GM18520 (cell line): Measurements from ENCODE around the gene SLC25A1.
"Not testable (repeated sequence)": the region's sequence is repeated elsewhere in the genome, so short reads cannot be mapped to it uniquely, and the experiment has no call there.

ENCODE experiments used
- ATAC-seq: cut with Tn5 transposase; IDR thresholded peaks from one replicate; pipeline ENCODE4 v1.9.1; 2021; ENCODE audit not compliant: unreplicated experiment

SLC25A1 gene

DNA sequence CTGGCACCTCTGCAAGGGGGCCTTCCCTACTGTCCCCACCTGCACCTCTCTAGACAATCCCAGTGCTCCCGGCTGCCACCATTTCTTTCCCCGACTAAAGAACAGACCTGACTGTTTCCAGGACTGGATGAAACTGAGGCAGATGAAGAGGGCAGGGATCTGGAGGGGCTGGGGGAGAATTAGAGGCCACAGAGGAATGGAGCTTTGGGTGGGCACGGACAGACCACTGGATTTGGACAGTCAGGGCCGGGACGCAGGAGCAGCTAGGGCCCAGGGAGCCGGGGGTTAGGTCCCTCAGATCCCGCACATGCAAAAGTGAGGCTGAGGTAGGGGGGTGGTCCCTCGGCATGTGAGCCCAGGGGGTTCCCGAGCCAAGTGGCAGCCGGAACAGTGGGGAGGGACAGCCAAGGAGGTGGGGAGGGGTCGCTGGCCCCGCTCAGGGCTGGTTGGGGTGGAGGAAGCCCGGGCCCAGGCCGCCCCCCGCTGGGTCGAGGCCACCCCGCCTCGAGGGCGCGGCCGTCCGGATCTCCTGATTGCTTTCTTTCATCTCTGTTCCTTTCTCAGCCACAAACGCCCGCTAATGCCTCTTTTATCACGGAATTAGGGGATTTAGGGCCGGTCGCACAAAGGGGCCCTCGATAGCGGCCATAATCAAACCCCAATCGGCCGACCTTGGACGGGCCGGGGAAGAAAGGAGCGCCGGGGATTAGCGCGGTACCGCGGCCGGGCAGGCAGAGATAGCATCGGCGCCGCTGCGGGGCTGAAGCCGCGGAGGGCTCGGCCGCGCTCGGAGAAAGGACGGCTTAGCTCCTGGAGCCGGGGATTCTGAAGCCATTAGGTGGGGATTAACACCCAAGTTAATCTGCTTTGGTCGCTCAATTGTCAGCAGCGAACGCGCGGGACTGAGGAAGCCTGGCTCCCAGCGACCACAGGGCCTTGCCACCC is 9.3 kb downstream of the SLC25A1 start:
- ATAC-seq, result no peak

DNA sequence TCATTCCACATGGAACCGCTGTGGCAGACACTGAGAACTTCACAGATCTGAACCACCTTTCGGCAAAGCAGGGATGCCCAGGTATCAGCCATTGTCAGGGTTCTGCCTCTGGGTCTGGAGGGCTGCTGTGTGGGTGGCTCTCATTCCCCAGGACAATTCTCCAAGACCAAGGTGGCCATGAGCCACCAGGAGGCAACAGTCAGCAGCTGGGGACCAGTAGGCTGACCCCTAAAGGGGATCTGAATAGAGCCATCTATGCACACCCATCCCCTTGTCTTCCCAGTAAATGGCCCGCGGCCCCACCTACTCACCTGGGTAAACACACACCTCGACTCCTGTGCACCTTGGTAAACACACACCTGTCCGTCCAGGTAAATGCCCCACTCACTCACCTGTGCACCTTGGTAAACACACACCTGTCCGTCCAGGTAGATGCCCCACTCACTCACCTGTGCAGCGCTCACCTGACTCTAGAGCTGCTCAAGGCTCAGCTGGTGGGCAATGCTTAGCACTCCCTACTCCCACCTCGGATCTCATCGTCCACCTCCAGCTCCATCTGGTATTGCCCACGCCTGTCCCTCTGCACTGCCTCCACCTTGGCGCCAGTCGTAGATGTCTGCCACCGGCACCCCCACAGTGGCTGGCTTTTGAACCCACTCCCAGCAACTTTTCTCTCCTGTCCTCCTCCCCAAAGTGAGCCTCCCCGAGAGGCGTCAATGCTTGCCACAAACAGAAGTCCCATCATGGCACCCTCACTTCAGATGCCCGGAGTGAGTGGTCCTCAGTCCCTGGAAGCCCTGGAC is 10.2 kb downstream of the SLC25A1 start:
- no peak for ATAC-seq

GRCh38 chr22:19167106-19167869 is 11.2 kb downstream of the SLC25A1 start:
- no peak for ATAC-seq

DNA sequence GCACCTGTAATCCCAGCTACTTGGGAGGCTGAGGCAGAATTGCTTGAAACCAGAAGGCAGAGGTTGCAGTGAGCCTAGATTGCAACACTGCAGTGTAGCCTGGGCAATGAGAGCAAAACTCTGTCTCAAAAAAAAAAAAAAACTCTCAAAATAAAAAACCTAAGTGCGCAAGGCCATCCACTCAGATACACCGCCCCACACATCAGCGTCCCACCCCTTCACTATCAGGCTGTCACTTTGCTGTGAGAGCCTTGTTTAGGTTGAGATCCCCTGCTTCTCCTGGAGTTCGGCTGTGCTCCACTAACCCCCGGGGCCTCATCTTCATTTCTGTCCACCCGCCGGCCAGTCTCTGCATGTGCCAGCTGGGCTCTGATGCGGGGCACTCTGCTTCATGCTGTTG is 12.1 kb downstream of the SLC25A1 start:
- ATAC-seq, result no peak

DNA sequence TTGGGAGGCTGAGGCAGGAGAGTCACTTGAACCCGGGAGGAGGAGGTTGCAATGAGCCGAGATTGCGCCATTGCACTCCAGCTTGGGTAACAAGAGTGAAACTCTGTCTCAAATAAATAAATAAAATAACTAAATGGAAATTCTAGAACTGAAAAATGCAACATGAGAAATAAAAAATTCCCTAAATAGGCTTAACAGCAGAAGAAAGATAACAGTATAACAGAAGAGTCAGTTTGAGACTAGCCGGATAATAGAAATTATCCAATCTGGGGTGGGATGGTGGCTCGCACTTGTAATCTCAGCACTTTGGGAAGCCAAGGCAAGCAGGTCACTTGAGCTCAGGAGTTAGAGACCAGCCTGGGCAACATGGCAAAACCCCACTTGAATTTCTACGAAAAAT is 14.1 kb downstream of the SLC25A1 start:
- no peak for ATAC-seq

DNA sequence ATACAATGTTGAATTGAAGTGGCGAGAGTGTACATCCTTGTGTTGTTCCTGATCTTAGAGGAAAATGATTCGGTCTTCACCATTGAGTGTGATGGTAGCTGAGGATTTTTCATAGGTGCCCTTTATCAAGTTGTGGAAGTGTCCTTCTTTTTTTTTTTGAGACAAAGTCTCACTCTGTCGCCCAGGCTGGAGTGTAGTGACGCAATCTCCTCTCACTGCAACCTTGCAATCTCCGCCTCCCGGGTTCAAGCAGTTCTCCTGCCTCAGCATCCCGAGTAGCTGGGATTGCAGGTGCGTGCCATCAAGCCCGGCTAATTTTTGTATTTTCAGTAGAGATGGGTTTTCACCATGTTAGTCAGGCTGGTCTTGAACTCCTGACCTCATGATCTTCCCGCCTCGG is 19.9 kb downstream of the SLC25A1 start:
- not testable (repeated sequence) for ATAC-seq

DNA sequence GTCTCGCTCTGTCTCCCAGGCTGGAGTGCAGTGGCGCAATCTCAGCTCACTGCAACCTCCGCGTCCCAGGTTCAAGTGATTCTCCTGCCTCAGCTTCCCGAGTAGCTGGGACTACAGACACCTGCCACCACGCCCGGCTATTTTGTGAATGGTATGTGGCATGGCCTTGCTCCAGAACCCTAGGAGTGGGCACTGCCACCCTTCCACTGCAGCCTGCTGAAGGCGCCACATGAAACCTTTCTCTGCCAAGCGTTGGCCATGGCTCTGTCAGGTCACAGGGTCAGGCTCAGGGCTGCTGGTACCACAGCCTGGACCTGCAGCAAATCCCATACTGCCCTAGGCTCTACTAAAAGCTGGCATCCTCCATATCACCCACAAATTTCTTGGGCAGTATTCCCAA is 22.4 kb downstream of the SLC25A1 start:
- not testable (repeated sequence) for ATAC-seq

DNA sequence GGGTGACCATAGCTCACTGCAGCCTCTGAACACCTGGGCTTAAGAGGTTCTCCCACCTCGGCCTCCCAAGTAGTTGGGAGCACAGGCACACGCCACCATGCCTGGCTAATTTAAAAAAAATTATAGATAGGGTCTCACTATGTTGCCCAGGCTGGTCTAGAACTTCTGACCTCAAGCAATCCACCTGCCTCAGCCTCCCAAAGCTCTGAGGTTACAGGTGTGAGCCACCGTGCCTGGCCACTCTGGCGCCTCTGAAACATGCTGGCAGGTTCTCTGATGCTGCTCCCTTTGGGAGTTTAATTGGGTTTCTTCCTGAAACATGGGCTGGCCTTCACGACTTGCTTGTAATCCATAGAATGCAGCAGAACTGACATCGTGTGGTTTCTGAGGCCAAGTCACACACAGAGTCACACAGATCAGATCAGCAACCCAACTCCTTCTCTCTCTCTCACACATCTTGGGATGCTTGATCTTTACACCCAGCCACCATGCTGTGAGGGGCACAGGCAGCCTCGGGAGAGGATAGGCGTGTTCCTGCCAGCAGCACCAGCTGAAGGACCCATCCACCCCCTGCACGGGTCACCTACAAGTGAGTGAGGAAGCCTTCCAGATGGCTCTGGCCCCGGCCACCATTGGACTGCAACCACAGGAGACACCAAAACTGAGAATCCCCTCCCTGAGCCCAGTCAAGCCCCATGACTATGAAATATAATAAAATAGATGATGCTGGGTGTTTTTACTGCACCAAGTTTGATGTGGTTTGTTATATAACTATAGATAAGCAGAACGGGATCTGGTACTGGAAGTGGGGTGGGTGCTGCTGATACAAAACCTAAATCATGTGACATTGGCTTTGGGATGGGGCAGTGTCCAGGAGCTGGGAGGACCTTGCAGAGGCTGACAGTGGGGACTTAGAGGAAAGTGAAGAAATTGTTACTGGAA is 25.3 kb downstream of the SLC25A1 start:
- ATAC-seq, result no peak

- no peak for ATAC-seq
These were observed 27.0 kb downstream of the SLC25A1 start for GRCh38 chr22:19151329-19152191.

DNA sequence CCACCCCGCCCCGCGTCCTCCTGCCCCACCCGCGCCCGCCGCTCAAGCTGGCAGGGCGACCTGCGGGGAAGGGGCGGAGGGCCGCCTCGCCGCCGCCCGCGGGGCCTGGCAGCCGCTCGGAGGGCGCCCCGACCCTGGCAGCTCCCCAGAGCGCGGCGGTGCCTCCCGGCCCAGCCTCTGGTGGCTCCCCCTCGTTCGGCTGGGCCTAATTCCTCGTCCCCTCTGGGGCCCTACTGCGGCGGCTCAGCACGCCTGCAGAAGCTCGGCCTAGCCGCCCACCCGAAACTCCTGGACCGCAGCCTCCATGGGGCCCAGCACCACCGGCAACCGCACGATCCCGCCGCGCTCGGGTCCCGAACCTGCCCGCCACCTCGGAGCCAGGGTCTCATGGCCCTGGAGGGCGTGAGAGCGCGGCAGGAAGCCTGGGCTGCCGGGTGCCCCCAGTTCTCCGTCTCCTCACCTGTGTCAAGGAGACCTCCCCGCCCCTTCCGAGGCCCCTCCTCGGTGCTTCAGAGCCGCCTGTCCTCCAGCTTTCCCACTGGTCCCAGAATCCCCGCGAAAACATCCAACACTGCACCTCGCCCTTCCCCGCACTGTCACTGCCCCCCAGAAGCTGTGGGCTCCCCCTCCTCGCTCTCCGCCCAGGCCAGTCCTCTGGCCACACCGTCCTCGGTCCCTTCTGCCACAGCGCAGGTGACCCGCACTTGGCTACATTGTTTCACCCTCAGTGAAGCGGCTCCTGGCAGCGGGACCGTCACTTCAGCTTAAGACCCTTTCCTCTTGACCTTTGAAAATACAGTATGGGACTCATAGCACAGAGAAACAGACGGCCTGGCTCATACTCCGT is 27.8 kb downstream of the SLC25A1 start:
- no peak for ATAC-seq

- no peak for ATAC-seq
These were observed 28.5 kb downstream of the SLC25A1 start, which contains the start of gene GSC2 for GRCh38 chr22:19149991-19150390. TSS of gene GSC2 (minus strand) at chr22:19150292. CDS start at chr22:19150283, 9 bp downstream.

DNA sequence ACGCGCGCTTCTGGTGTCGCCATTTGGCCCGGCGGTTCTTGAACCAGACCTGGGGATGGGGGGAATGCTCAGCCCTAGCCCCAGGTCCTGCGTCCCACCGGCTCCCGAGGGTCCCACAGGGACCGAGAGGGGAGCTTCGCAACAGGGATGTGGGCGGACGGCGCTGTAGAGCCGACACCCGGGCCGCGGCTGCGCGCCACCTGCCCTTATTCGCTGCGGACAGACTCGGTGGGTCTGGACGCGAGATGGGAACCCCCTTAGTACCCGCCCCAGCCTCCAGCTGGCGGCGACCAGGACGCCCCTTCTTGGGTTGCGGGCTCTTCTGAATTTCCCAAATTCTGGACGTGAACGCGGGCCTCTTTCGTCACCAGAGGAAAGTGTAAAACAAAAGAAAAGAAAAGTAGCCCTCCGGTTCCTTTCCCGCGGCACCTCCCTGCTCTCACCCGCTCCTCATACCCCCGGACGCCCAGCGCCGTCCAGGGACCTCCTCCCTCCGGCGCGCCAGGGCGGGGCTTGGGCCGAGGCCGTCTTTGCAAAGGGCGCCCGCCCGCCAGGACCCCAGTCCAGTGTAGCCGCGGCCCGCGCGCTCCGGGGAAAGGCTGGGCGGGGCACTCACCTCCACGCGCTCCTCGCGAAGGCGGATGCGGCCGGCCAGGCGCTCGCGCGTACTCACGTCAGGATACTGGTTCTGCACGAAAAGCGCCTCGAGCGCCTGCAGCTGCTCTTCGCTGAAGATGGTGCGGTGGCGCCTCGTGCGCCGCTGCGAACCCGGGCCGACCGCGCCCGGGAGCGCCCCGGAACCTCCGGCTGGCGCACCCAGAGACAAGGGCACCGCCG is 29.3 kb downstream of the SLC25A1 start:
- no peak for ATAC-seq

DNA sequence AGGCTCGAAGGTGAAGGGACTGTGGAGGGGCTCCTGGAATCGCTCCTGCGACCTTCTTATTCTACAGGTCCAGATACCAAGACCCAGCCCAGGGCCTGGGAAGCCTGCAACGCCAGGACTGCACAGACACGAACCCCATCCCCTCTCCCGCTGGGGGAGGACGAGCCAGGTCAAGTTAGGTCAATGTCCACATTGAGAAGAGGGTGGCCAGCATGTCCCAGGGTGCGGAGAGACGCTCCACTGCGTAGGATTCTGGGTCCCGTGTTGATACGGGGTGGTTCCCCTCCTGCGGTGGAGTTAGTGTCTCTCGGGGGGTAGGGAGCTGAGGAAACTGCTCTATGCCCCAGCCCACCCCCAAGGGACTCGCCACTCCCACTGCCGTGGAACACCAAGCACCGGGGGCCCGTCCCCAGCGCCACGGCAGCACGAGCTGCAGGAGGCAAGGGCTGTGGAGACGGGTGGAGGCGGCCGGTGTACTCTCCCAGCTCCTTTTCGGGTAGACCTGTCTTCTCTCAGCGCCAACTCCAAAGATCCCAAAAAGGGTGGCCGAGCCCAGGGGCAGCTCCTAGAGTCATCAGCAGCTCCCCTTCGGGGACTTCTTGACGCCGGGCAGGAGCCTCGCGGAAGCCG is 30.0 kb downstream of the SLC25A1 start:
- no peak for ATAC-seq

DNA sequence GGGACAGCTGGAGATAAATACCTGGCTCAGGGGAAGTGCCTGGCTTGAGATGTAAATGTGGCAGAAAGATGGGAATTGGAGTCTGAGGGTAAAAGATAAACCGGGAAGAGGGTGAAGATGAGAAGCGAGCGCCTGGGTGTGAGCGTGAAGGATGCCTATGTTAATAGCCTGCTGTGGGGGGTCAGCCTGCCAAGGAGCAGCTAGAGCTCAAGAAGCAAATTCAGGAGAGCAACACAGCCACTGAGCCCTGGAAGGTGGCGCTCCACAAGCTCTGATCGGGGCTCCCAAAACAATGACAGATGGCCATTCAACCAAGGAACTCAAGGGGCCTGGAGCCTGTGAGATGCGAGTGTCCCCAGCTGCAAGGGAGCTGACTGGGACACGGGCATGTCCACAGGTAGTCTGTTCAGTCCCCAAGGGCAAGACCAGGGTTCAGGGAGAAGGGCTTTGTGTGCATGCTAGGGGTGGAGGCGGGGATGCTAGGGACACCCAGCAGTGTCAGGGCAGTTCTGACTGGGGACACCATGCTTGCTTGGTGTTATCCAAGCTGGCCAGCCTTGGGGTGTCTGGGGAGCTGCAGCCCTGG is 31.2 kb downstream of the SLC25A1 start:
- no peak for ATAC-seq

DNA sequence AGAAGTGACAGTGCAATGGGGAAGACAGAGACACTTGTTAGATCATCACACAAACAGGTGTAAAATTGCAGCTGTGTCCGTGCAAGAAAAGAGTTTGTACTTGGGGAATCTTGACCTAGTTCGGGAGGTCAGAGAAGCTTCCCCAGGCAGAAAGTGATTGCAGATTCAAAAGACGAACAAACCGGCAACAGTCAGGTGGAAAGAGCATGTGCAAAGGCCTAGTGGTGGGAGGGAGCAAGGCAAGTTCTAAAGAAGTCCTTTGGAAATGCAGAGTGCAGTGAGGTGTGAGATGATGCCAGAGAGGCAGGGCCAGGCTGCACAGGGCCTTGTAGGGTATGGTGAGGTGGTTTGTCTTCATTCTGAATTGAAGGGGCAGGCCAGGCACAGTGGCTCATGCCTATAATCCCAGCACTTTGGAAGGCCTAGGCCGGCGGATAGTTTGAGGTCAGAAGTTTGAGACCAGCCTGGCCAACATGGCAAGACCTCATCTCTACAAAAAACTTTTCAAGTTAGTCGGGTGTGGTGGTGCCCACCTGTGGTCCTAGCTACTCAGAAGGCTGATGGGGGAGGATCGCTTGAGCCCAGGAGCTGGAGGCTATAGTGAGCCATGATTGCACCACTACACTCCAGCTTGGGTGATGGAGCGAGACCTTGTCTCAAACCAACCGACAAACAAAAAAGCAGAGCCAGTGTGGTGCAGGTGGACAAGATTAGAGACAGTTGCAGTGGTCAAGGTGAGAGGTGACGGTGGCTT is 32.1 kb downstream of the SLC25A1 start:
- ATAC-seq, result no peak

DNA sequence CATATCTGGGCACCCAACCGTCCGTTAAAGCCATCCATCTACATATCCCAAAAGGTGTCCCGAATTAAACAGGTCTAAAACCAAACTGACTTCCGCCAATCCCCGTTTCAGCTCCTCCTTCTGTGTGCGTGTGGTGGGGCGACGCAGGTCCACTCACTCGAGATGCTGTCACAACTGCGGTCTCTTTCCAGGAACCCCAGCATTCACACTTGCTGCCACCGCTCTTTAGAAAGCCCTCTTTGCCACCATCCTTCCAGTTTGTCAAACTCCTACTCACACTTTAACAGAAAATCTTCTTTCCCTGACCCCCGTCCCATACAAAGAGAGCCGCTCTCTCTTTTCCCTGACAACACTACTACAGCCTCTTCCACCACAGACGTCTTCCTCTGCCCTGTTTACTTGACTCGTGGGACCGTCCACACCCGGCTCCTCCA is 34.6 kb downstream of the SLC25A1 start:
- ATAC-seq, result no peak
